ENCODE results near the gene PRKAR2A. TPM values are rescaled to one million over a fixed set of nuclear protein-coding genes. Genes with fewer than 3 reads are reported as not detected.

PRKAR2A gene
- total RNA-seq, 2 experiments from 2014 or later: 31.0 to 32.1 TPM

- H3K36me3 Mint-ChIP-seq (ENCODE audit: low read depth): peaks cover 8% of the 10 kb centered on the region
- H3K27me3 Mint-ChIP-seq: no peaks in the 10 kb centered on the region
- peak overlapping the region; percentile 10 for H3K27ac Mint-ChIP-seq
- no peak overlapping the region for H3K4me3 Mint-ChIP-seq
- ATAC-seq: peak; percentile 37
- no peak for TF ChIP-seq CTCF (IDR thresholded peaks at IDR 0.05)
- POLR2A ChIA-PET: interaction anchor here (0.6 kb wide), 1 partner anchor 57 kb away, joined by 3 read pairs; no protein-coding TSS in a partner anchor
- no peak for DNase-seq
- no peaks in the 10 kb centered on the region for H3K9me3 Mint-ChIP-seq
- intact Hi-C loops (cut with micrococcal nuclease): no loop called here
- CTCF ChIA-PET: interaction anchor here (0.6 to 1.2 kb wide), 3 partner anchors 15 to 356 kb away, joined by 3 read pairs; no protein-coding TSS in a partner anchor
- H3K4me1 Mint-ChIP-seq (ENCODE audit: low read depth): peaks cover 6% of the 10 kb centered on the region
These were observed 91.0 kb downstream of the PRKAR2A start for GRCh38 chr3:48756640-48757039.

- no peaks in the 10 kb centered on the region for H3K27me3 Mint-ChIP-seq
- no peak for ATAC-seq
- intact Hi-C loops (cut with micrococcal nuclease): no loop called here
- H3K4me1 Mint-ChIP-seq (ENCODE audit: low read depth): no peaks in the 10 kb centered on the region
- DNase-seq: no peak
- H3K36me3 Mint-ChIP-seq (ENCODE audit: low read depth): peaks cover 5% of the 10 kb centered on the region
- ChIA-PET CTCF (interaction anchor here (1.0 to 1.1 kb wide), 2 partner anchors 11 to 14 kb away, joined by 3 to 4 read pairs; no protein-coding TSS in a partner anchor), POLR2A (no interaction called here)
- TF ChIP-seq CTCF (IDR thresholded peaks at IDR 0.05): no peak
- no peak overlapping the region for H3K27ac Mint-ChIP-seq
- no peak overlapping the region for H3K4me3 Mint-ChIP-seq
- no peaks in the 10 kb centered on the region for H3K9me3 Mint-ChIP-seq
These were observed 96.8 kb downstream of the PRKAR2A start for GRCh38 chr3:48750856-48751255.

- ATAC-seq (no peak), DNase-seq (no peak)
- no peaks in the 10 kb centered on the region for H3K4me1 Mint-ChIP-seq (ENCODE audit: low read depth)
- intact Hi-C loops (cut with micrococcal nuclease): no loop called here
- no peaks in the 10 kb centered on the region for H3K27me3 Mint-ChIP-seq
- no peak overlapping the region for H3K27ac Mint-ChIP-seq
- no peaks in the 10 kb centered on the region for H3K9me3 Mint-ChIP-seq
- ChIA-PET POLR2A (no interaction called here), CTCF (interaction anchor here (0.7 kb wide), 1 partner anchor 122 kb away, joined by 5 read pairs; no protein-coding TSS in a partner anchor)
- H3K4me3 Mint-ChIP-seq: no peak overlapping the region
- TF ChIP-seq CTCF (IDR thresholded peaks at IDR 0.05): no peak
- H3K36me3 Mint-ChIP-seq (ENCODE audit: low read depth): peaks cover 7% of the 10 kb centered on the region
These were observed 98.9 kb downstream of the PRKAR2A start for GRCh38 chr3:48748754-48749153.

GRCh38 chr3:48747706-48748105 lies 100.0 kb downstream of the PRKAR2A start:
- ATAC-seq: no peak
- DNase-seq: no peak
- Mint-ChIP-seq H3K4me1 (ENCODE audit: low read depth) (no peaks in the 10 kb centered on the region), H3K36me3 (ENCODE audit: low read depth) (peaks cover 7% of the 10 kb centered on the region), H3K4me3 (no peak overlapping the region), H3K27ac (no peak overlapping the region), H3K9me3 (no peaks in the 10 kb centered on the region), H3K27me3 (no peaks in the 10 kb centered on the region)
- ChIA-PET POLR2A (interaction anchor here (0.6 to 0.7 kb wide), 3 partner anchors 23 to 228 kb away, joined by 3 to 6 read pairs (median 3); no protein-coding TSS in a partner anchor), CTCF (interaction anchor here (0.7 kb wide), 1 partner anchor 9 kb away, joined by 3 read pairs; no protein-coding TSS in a partner anchor)
- intact Hi-C loops (cut with micrococcal nuclease): no loop called here
- TF ChIP-seq CTCF (IDR thresholded peaks at IDR 0.05): no peak

- POLR2A ChIA-PET: interaction anchor here (0.6 to 0.7 kb wide), 2 partner anchors 23 to 227 kb away, joined by 3 to 6 read pairs; no protein-coding TSS in a partner anchor
- no peak for ATAC-seq
These were observed 100.6 kb downstream of the PRKAR2A start for GRCh38 chr3:48747015-48747615.

More at GRCh38 chr3:48747015-48747615, 100.6 kb downstream of the PRKAR2A start:
- intact Hi-C loops (cut with micrococcal nuclease): no loop called here
- no peak overlapping the region for H3K4me3 Mint-ChIP-seq
- TF ChIP-seq CTCF (IDR thresholded peaks at IDR 0.05): no peak
- H3K36me3 Mint-ChIP-seq (ENCODE audit: low read depth): peaks cover 7% of the 10 kb centered on the region
- H3K4me1 Mint-ChIP-seq (ENCODE audit: low read depth): no peaks in the 10 kb centered on the region
- CTCF ChIA-PET: interaction anchor here (0.6 to 0.7 kb wide), 2 partner anchors 8 to 11 kb away, joined by 3 read pairs; no protein-coding TSS in a partner anchor
- no peaks in the 10 kb centered on the region for H3K9me3 Mint-ChIP-seq
- H3K27me3 Mint-ChIP-seq: no peaks in the 10 kb centered on the region
- DNase-seq: no peak
- H3K27ac Mint-ChIP-seq: no peak overlapping the region

All from activated CD8-positive, alpha-beta T cell treated with anti-CD3 and anti-CD28 coated beads for 36 hours (primary cell).